GM19193 (cell line): ENCODE results near the gene CSF2.

Experiments used
- POLR2A ChIP-seq: IDR thresholded peaks from 4 replicates; pipeline ENCODE4 v1.6.1; 2011; ENCODE audit not compliant: insufficient read depth, insufficient read length; ENCODE audit errors: extremely low read depth

Gene CSF2

GRCh38 chr5:132060501-132061161 lies 13.0 kb upstream of the CSF2 start, which contains the start of gene IL3:
TSS of gene IL3 (plus strand) at chr5:132060655. CDS start at chr5:132060707, 52 bp downstream.
- no peak for TF ChIP-seq POLR2A

GRCh38 chr5:132063090-132063911 lies 10.3 kb upstream of the CSF2 start:
- TF ChIP-seq POLR2A = no peak

DNA sequence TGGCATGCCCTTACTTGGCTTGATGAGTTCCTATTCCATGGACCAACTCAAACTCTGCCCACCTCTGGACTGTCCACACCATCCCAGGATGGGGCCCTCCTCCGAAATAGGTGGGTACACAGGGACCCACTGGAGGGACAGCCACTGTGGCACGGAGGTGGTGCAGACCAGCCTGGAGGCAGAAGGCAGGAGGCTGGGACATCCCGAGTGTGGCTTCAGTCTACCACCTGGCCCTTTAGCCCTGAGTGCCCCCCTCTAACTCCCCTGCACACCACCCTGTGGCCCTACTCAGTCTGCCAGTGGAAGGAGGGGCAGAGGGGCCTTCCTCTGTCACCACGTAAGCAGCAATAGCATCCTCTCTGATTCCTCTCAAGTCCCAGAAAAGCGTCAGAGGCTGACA lies 9.4 kb upstream of the CSF2 start:
- TF ChIP-seq POLR2A = no peak

DNA sequence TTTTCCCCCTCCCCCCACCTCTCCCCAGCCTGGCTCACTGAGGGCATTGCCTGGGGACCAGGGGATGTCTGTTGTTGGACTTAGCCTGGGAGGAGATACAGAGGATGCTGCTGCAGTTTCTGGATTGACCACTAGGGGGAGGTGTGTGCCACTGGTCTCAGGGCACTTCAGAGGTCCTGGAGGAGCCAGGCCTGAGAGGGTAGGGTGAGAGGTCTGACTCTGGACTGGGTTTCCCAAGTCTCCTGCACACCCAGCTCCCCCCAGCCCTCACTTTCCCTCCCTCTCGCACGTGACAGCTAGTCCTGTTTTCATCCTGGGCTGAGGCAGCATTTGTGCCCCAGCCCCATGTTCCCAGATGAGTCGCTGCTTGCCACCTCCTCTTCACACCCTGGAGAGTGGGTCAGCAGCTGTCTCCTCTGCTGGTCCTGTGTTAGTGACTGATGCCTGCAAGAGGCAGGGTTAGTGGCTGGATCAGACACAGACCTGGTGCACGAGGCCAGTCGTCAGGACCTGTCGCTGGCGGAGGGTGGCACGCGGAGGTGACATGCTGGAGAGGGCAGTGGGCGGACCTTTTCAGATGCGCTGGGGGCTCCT lies 8.8 kb upstream of the CSF2 start:
- TF ChIP-seq POLR2A = no peak

GRCh38 chr5:132065351-132065937 lies 8.1 kb upstream of the CSF2 start:
- TF ChIP-seq POLR2A = no peak

DNA sequence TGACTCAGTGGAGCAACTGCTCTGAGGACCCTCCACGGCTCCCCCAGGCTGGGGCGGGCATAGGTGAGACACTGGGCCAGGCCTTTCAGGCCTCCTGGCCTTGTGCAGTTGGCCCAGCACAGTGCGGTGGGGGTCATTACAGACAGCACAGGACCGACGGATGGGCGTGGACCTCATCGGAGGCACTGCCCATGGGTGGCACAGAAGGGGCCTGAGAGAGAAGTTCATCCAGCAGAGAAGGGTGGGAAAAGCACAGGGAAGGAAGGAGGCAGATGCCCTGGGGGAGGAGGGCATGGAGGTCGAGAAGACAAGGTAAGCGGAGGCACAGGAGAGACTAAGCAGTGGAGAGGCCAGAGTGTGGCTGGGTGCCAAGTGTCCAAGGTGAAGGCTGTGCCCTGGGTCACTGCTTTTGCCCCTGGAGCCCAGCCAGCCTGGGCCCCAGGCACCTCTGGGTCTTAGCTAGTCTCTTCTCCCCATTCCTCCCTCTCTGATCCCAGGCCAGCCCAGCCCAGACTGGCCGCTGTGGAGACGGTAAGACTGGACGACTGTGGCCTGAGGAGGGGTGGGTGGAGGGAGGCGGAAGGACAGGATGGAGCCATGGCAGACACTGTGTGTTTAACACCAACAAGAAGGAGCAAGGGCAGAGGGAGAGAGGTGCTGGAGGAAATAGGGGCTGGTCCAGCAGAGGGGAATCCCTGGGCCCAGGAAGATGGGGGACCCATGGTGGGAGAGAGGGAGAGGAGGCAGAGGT lies 7.5 kb upstream of the CSF2 start:
- no peak for TF ChIP-seq POLR2A

- TF ChIP-seq POLR2A = no peak
Observed at GRCh38 chr5:132066871-132067270, 6.7 kb upstream of the CSF2 start.

DNA sequence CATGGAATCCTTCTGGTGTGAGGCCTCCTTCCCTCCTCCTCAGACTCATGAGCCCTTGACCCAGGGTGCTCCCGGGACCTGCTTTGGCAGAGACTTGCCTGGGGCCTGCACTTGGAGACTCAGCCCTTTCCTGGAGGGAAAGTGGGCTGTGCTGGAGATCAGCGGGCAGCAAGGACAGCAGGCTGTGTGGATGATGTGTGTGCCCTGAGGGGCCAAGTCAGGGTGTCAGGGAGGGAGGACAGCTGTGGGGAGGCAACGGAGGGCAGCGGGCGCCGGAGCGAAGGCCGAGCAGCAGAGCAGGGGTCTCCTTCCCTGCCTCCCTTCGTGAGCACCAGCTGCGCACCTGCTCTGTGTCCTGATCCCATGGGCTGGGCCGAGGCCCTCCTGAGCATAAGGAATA lies 6.1 kb upstream of the CSF2 start:
- TF ChIP-seq POLR2A = no peak

DNA sequence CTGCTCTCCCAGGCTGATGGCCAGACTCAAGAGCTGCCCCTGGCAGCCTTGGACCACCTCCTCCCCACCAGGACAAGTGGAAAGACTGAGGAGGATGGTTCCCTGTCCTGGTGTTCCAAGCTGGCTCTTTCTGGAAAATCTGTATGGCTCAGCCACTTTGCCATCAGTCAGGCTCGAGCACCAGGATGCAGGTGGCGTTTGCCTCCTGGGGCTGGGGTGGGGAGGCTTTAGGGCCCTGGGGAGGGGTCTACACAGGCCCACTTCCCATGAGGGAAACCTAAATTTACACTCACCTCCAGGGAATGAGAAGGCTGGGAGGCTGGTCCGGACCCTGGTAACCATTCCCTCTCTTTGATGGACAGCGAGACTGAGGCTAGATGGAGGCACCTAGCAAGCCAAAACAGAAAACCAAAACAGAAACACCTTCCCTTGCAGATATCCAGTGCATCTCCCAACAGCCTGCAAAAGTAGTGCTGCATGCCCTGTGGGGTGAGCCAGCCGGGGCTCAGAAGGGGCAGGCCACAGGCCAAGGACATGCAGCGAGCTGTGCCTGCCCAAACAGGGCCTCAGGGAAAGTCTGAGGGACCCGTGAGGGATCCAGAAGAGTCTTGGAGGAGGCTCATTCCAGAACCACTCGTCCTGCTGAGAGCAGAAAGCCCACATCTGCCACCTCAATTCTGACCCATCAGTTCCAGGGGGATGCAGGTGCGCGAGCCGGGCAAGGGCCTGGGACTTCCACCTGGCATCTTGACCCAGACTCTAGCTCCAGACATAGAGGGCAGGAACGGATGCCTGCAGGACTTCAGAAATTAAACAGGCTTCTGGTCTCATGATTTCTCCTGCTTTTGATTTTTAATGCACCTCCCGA lies 5.4 kb upstream of the CSF2 start:
- TF ChIP-seq POLR2A = no peak

- no peak for TF ChIP-seq POLR2A
Observed at GRCh38 chr5:132069561-132069960, 4.0 kb upstream of the CSF2 start.

DNA sequence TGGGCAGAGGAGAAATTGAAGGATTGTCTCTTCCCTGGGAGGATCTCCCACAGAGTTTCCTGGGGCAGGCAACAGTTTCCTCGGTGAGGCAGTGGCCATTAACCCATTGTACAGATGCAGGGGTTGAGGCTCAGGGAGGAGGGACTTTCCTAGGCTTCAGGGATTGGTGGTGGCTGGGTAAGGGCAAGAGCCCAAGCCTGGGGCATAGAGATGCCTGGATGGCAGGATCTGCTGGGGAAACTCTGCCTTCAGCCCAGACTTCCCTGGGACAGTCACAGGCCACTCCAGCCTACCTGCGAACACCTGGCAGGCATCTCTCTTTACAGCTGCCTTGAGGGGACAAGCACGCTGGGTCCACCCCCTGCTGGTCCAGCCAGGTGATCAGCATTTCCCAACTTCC lies 3.6 kb upstream of the CSF2 start:
- TF ChIP-seq POLR2A = no peak

- no peak for TF ChIP-seq POLR2A
Observed at GRCh38 chr5:132070460-132071337, 2.9 kb upstream of the CSF2 start.

- no peak for TF ChIP-seq POLR2A
Observed at GRCh38 chr5:132071338-132071707, 2.3 kb upstream of the CSF2 start.
